Measurements from ENCODE around the gene GPHN. TPM values are rescaled to one million over a fixed set of nuclear protein-coding genes. Genes with fewer than 3 reads are reported as not detected.

Gene GPHN
- total RNA-seq, 1 donor from 2014 or later: 11.8 TPM

DNA sequence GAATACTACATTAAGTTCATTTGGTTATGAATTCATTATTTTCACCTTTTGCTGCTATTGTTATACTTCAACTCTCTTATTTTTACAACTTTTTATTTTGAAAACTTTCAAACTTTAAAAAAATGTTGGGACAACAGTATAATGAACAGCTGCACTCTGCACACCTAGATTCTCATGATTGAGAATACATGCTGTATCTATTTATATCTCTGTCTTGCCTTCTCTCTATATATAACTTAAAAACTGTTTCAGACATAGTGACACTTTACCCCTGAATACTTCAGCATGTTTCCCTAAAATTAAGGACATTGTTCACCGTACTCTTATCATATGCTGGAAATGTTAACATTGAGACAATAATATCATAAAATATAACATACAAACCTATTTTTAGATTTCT is 237.1 kb downstream of the GPHN start:
- FAIRE-seq: no peak

DNA sequence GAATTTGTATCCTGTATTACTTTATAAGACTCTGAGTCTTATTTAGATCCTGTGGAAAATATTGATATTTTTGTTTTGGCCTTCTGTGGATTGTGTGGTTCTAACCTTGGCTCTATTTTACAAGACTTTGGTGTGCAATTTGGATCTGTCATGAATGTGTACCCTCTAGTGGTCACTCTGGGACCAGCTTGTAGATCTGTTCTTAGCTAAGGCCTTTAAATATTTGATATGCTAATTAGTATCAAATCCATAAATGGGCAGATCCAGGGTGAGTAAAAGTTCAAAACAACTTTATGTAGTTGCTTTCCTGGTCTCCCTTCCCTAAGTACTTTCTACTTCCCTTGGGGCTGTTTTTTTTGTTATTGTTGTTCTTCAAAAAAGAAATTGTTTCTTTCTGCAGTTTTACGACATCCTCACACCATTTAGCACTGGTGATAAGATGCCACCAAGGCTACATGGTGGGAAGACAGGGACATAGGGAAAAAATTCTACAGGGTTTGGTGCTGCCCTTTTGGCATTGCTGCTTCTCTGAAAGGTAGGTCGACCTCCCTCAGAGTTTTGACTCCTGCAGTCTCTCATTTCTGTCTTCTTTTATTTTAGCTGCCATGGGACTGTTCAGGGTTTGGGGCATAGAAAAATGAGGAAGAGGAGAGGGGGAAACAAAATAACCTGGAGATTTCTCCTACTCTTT is 238.5 kb downstream of the GPHN start:
- no peak for FAIRE-seq
- Histone ChIP-seq H3K27me3 (ENCODE audit: control insufficient read depth, insufficient read depth, low read length) (no peaks in the 10 kb centered on the region), H3K4me3 (ENCODE audit: low read depth, low read length) (no peak overlapping the region), H3K36me3 (ENCODE audit: control insufficient read depth, insufficient read depth, low read length) (no peaks in the 10 kb centered on the region)
- peak; percentile 52 for TF ChIP-seq CTCF (IDR thresholded peaks at IDR 0.05; ENCODE audit: insufficient read depth, low read length, severe bottlenecking)
- DNase-seq (ENCODE audit: low read depth): peak; percentile 59

More for the DNA sequence above, 237.1 kb downstream of the GPHN start:
- no peak for TF ChIP-seq CTCF (IDR thresholded peaks at IDR 0.05; ENCODE audit: insufficient read depth, low read length, severe bottlenecking)
- no peaks in the 10 kb centered on the region for H3K36me3 ChIP-seq (ENCODE audit: control insufficient read depth, insufficient read depth, low read length)
- no peak for DNase-seq (ENCODE audit: low read depth)
- no peaks in the 10 kb centered on the region for H3K27me3 ChIP-seq (ENCODE audit: control insufficient read depth, insufficient read depth, low read length)
- no peak overlapping the region for H3K4me3 ChIP-seq (ENCODE audit: low read depth, low read length)

- Histone ChIP-seq H3K36me3 (ENCODE audit: control insufficient read depth, insufficient read depth, low read length) (no peaks in the 10 kb centered on the region), H3K27me3 (ENCODE audit: control insufficient read depth, insufficient read depth, low read length) (no peaks in the 10 kb centered on the region), H3K4me3 (ENCODE audit: low read depth, low read length) (no peak overlapping the region)
- DNase-seq (ENCODE audit: low read depth) (no peak), FAIRE-seq (no peak)
- TF ChIP-seq CTCF (IDR thresholded peaks at IDR 0.05; ENCODE audit: insufficient read depth, low read length, severe bottlenecking): no peak
Observed at GRCh38 chr14:66752109-66752508, 244.2 kb downstream of the GPHN start.

- no peak for TF ChIP-seq CTCF (IDR thresholded peaks at IDR 0.05; ENCODE audit: insufficient read depth, low read length, severe bottlenecking)
- Histone ChIP-seq H3K27me3 (ENCODE audit: control insufficient read depth, insufficient read depth, low read length) (no peaks in the 10 kb centered on the region), H3K4me3 (ENCODE audit: low read depth, low read length) (no peak overlapping the region), H3K36me3 (ENCODE audit: control insufficient read depth, insufficient read depth, low read length) (no peaks in the 10 kb centered on the region)
- DNase-seq (ENCODE audit: low read depth) (no peak), FAIRE-seq (no peak)
Observed at GRCh38 chr14:66758031-66758613, 250.2 kb downstream of the GPHN start.

GRCh38 chr14:66772146-66772545 is 264.2 kb downstream of the GPHN start:
- FAIRE-seq (no peak), DNase-seq (ENCODE audit: low read depth) (no peak)
- Histone ChIP-seq H3K36me3 (ENCODE audit: control insufficient read depth, insufficient read depth, low read length) (no peaks in the 10 kb centered on the region), H3K27me3 (ENCODE audit: control insufficient read depth, insufficient read depth, low read length) (no peaks in the 10 kb centered on the region), H3K4me3 (ENCODE audit: low read depth, low read length) (no peak overlapping the region)
- no peak for TF ChIP-seq CTCF (IDR thresholded peaks at IDR 0.05; ENCODE audit: insufficient read depth, low read length, severe bottlenecking)
